Measurements from ENCODE around the gene PDPK1. TPM values are rescaled to one million over a fixed set of nuclear protein-coding genes. Genes with fewer than 3 reads are reported as not detected.

Gene PDPK1
- total and polyA plus RNA-seq, 2 experiments from 2014 or later, result 27.1 to 29.8 TPM

GRCh38 chr16:2496223-2497115, 41.4 kb upstream of the PDPK1 start:
- Histone ChIP-seq H3K27me3 (no peaks in the 10 kb centered on the region), H3K4me1 (ENCODE audit: insufficient read depth) (no peaks in the 10 kb centered on the region), H4K20me1 (ENCODE audit: insufficient read depth, poor library complexity, severe bottlenecking) (no peaks in the 10 kb centered on the region), H3K36me3 (replicated peaks; ENCODE audit: insufficient read depth, low read depth) (no peaks in the 10 kb centered on the region), H3K4me3 (no peak overlapping the region), H3K79me2 (peaks cover 18% of the 10 kb centered on the region), H3K27ac (no peak overlapping the region), H3K4me2 (no peak overlapping the region), H2AFZ (no peak overlapping the region), H3K9me3 (ENCODE audit: low read depth) (no peaks in the 10 kb centered on the region), H3K9me2 (replicated peaks; ENCODE audit: insufficient read depth) (no peaks in the 10 kb centered on the region)
- WGBS (ENCODE audit: low lambda C conversion rate, missing lambda C conversion rate), result 98% methylated on average over 61 of the region's 62 CpGs
- no peak for DNase-seq (ENCODE audit: low spot score)
- no peak for TF ChIP-seq EZH2 (IDR thresholded peaks at IDR 0.05; ENCODE audit: borderline replicate concordance)
- no peak for TF ChIP-seq EZH2phosphoT487 (IDR thresholded peaks at IDR 0.05; ENCODE audit: low read depth, severe bottlenecking, unreplicated experiment)
- TF ChIP-seq CTCF (IDR thresholded peaks at IDR 0.05; ENCODE audit: poor library complexity), result no peak

- WGBS (ENCODE audit: low lambda C conversion rate, missing lambda C conversion rate), result 81% methylated on average over 18 of the region's 21 CpGs
- Histone ChIP-seq H3K79me2 (peaks cover 11% of the 10 kb centered on the region), H3K27me3 (no peaks in the 10 kb centered on the region), H4K20me1 (ENCODE audit: insufficient read depth, poor library complexity, severe bottlenecking) (no peaks in the 10 kb centered on the region), H3K4me2 (no peak overlapping the region), H3K9me2 (replicated peaks; ENCODE audit: insufficient read depth) (no peaks in the 10 kb centered on the region), H3K27ac (no peak overlapping the region), H3K36me3 (replicated peaks; ENCODE audit: insufficient read depth, low read depth) (no peaks in the 10 kb centered on the region), H3K4me1 (ENCODE audit: insufficient read depth) (peaks cover 5% of the 10 kb centered on the region), H3K9me3 (ENCODE audit: low read depth) (no peaks in the 10 kb centered on the region), H2AFZ (no peak overlapping the region), H3K4me3 (no peak overlapping the region)
- no peak for TF ChIP-seq CTCF (IDR thresholded peaks at IDR 0.05; ENCODE audit: poor library complexity)
- TF ChIP-seq EZH2 (IDR thresholded peaks at IDR 0.05; ENCODE audit: borderline replicate concordance), result no peak
- TF ChIP-seq EZH2phosphoT487 (IDR thresholded peaks at IDR 0.05; ENCODE audit: low read depth, severe bottlenecking, unreplicated experiment), result no peak
- no peak for DNase-seq (ENCODE audit: low spot score)
These were observed 40.6 kb upstream of the PDPK1 start for GRCh38 chr16:2497116-2497630.

GRCh38 chr16:2497695-2498484, 39.9 kb upstream of the PDPK1 start:
- 93% methylated on average over 26 of the region's 26 CpGs for WGBS (ENCODE audit: low lambda C conversion rate, missing lambda C conversion rate)
- no peak overlapping the region for H3K4me2 ChIP-seq
- H3K4me1 ChIP-seq (ENCODE audit: insufficient read depth), result peaks cover 12% of the 10 kb centered on the region

More at GRCh38 chr16:2497695-2498484, 39.9 kb upstream of the PDPK1 start:
- Histone ChIP-seq H3K36me3 (replicated peaks; ENCODE audit: insufficient read depth, low read depth) (no peaks in the 10 kb centered on the region), H3K27me3 (no peaks in the 10 kb centered on the region), H4K20me1 (ENCODE audit: insufficient read depth, poor library complexity, severe bottlenecking) (no peaks in the 10 kb centered on the region), H3K79me2 (peaks cover 11% of the 10 kb centered on the region), H2AFZ (no peak overlapping the region), H3K27ac (no peak overlapping the region), H3K9me2 (replicated peaks; ENCODE audit: insufficient read depth) (no peaks in the 10 kb centered on the region), H3K4me3 (no peak overlapping the region), H3K9me3 (ENCODE audit: low read depth) (no peaks in the 10 kb centered on the region)
- DNase-seq (ENCODE audit: low spot score), result no peak
- TF ChIP-seq EZH2phosphoT487 (IDR thresholded peaks at IDR 0.05; ENCODE audit: low read depth, severe bottlenecking, unreplicated experiment), result no peak
- no peak for TF ChIP-seq CTCF (IDR thresholded peaks at IDR 0.05; ENCODE audit: poor library complexity)
- no peak for TF ChIP-seq EZH2 (IDR thresholded peaks at IDR 0.05; ENCODE audit: borderline replicate concordance)
